ENCODE results near the gene CTAG1A. TPM values are rescaled to one million over a fixed set of nuclear protein-coding genes. Genes with fewer than 3 reads are reported as not detected.

The CTAG1A gene
- total and polyA plus RNA-seq, 9 of the 15 experiments (the other 6 are each of a cell fraction or from before 2014, with no cell fraction given), result 0.32 TPM; not detected in 8

DNA sequence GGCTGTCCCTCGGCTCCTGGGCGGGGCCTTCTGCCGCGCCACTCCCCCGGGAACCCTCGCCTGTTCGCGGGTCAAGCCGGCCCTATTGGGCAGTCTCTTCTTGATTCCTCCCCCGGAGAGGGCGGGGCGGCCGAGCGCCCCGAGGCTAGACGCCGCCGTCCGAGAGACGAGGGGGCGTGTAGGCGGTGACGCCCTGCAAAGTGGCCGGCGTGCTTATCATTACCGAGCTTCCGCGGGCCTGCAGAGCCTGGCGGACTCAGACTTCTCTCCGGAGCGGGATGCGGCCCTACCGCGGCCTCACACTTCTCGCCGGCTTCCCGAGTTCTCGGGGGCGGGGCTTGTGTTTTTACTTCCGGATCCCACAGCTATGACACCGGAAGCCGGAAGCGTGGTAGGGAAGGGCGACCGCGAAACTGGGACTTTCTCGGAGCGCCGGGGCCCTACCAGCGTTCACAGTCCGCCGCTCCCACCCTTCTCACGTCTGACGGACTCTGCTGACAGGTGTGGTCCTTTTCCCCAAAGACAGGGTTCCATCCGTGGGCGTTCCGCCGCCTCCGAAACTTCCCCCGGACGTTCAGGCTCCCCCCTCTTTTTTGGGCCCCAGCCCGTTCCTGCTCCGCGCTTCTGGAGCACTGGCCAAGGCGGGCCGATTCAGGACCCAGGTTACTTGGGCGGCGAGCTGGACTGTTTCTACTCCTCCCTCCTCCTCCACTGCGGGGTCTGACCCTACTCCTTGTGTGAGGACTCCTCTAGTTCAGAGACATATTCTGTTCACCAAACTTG, 37.5 kb upstream of the CTAG1A start, which contains the start of gene IKBKG (continued):
- TF ChIP-seq THRA (IDR thresholded peaks at IDR 0.05) (no peak), GMEB1 (CRISPR knock-in tag; IDR thresholded peaks at IDR 0.05) (0 out of 2 replicates have a peak, but pooled peaks have one; percentile 33), ZNF263 (CRISPR knock-in tag; IDR thresholded peaks at IDR 0.05; ENCODE audit: borderline replicate concordance) (peak; percentile 56; the same call in 1 of the 2 replicates), SIN3A (IDR thresholded peaks at IDR 0.05; ENCODE audit: borderline replicate concordance in 2 of 2, control insufficient read depth in 1 of 2, low read depth in 2 of 2, low read length in 2 of 2) (peak; percentile 43 to 80; a peak in 3 of 4 replicates), ZNF274 (IDR thresholded peaks at IDR 0.05; ENCODE audit: borderline replicate concordance, low read depth, low read length) (no peak), MYC (IDR thresholded peaks at IDR 0.05; ENCODE audit: low read depth, low read length) (peak; percentile 57; the same call in 1 of the 2 replicates), MYC (CRISPR knock-in tag; IDR thresholded peaks at IDR 0.05; ENCODE audit: borderline replicate concordance, low read depth) (no peak), HDAC8 (tag; IDR thresholded peaks at IDR 0.05) (no peak), C11orf30 (IDR thresholded peaks at IDR 0.05; ENCODE audit: low read depth) (no peak), ARNT (IDR thresholded peaks at IDR 0.05) (no peak), KAT2B (IDR thresholded peaks at IDR 0.05; ENCODE audit: low read depth, low read length) (no peak), ATF7 (IDR thresholded peaks at IDR 0.05) (peak; percentile 75), KLF6 (CRISPR knock-in tag; IDR thresholded peaks at IDR 0.05; ENCODE audit: borderline replicate concordance) (no peak), TFAP4 (CRISPR knock-in tag; IDR thresholded peaks at IDR 0.05; ENCODE audit: borderline replicate concordance) (peak; percentile 57; the same call in 1 of the 2 replicates), RBM25 (IDR thresholded peaks at IDR 0.05; ENCODE audit: low read depth, low read length, severe bottlenecking) (peak; percentile 19), NR2C1 (IDR thresholded peaks at IDR 0.05) (no peak), NR2C1 (tag; IDR thresholded peaks at IDR 0.05) (peak; percentile 98), FOXP1 (CRISPR knock-in tag; IDR thresholded peaks at IDR 0.05) (no peak)
- TF ChIP-seq, protein P1, sequence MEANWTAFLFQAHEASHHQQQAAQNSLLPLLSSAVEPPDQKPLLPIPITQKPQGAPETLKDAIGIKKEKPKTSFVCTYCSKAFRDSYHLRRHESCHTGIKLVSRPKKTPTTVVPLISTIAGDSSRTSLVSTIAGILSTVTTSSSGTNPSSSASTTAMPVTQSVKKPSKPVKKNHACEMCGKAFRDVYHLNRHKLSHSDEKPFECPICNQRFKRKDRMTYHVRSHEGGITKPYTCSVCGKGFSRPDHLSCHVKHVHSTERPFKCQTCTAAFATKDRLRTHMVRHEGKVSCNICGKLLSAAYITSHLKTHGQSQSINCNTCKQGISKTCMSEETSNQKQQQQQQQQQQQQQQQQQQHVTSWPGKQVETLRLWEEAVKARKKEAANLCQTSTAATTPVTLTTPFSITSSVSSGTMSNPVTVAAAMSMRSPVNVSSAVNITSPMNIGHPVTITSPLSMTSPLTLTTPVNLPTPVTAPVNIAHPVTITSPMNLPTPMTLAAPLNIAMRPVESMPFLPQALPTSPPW (CRISPR knock-in tag; IDR thresholded peaks at IDR 0.05), result peak; percentile 76
- TF ChIP-seq, protein P2, sequence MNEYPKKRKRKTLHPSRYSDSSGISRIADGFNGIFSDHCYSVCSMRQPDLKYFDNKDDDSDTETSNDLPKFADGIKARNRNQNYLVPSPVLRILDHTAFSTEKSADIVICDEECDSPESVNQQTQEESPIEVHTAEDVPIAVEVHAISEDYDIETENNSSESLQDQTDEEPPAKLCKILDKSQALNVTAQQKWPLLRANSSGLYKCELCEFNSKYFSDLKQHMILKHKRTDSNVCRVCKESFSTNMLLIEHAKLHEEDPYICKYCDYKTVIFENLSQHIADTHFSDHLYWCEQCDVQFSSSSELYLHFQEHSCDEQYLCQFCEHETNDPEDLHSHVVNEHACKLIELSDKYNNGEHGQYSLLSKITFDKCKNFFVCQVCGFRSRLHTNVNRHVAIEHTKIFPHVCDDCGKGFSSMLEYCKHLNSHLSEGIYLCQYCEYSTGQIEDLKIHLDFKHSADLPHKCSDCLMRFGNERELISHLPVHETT (CRISPR knock-in tag; conservative IDR thresholded peaks at IDR 0.05 in 1 of 2, IDR thresholded peaks at IDR 0.05 in 1 of 2), result peak in 1 of 2 experiments; percentile 89; a peak in 2 of 4 replicates
